SK-N-SH treated with all-trans-retinoic acid at 6 μM for 48 hours (cell line): ENCODE results near the gene ALPG.

Source experiments
- ARNTL ChIP-seq: fragments of 450-650 bp; formaldehyde crosslinking; IDR thresholded peaks from 2 replicates; pipeline ENCODE4 v1.5.0; 2020; ENCODE audit warnings: low read depth, mild to moderate bottlenecking, moderate library complexity, borderline replicate concordance
- ESRRG ChIP-seq: fragments of 250-450 bp; sonication (Bioruptor Pico); IDR thresholded peaks from 2 replicates; pipeline ENCODE4 v1.6.1; 2021; ENCODE audit warnings: mild to moderate bottlenecking
- ISL1 ChIP-seq: fragments of 250-450 bp; sonication (Bioruptor Pico); IDR thresholded peaks from 2 replicates; pipeline ENCODE4 v2.1.2; 2022; ENCODE audit warnings: mild to moderate bottlenecking, moderate library complexity
- PATZ1 ChIP-seq: fragments of 250-450 bp; sonication (Bioruptor Pico); IDR thresholded peaks from 2 replicates; pipeline ENCODE4 v1.8.0; 2020; ENCODE audit warnings: mild to moderate bottlenecking, moderate library complexity, borderline replicate concordance
- POU6F1 ChIP-seq: fragments of 250-450 bp; sonication (Bioruptor Pico); IDR thresholded peaks from 2 replicates; pipeline ENCODE4 v1.8.0; 2021; ENCODE audit warnings: low read depth, mild to moderate bottlenecking, moderate library complexity, borderline replicate concordance
- PPARA ChIP-seq: fragments of 250-450 bp; sonication (Bioruptor Pico); IDR thresholded peaks from 2 replicates; pipeline ENCODE4 v1.5.0; 2020; ENCODE audit warnings: mild to moderate bottlenecking, borderline replicate concordance
- ZFP30 ChIP-seq: fragments of 450-650 bp; formaldehyde crosslinking; IDR thresholded peaks from 2 replicates; pipeline ENCODE4 v1.5.0; 2022; ENCODE audit warnings: mild to moderate bottlenecking, moderate library complexity

GRCh38 chr2:232386740-232387450 lies 19.7 kb upstream of the ALPG start:
- no peak for TF ChIP-seq ESRRG (CRISPR knock-in tag)
- no peak for TF ChIP-seq PPARA (CRISPR knock-in tag)
- TF ChIP-seq ZFP30 (CRISPR knock-in tag) = no peak
- no peak for TF ChIP-seq PATZ1 (CRISPR knock-in tag)
- no peak for TF ChIP-seq ISL1 (CRISPR knock-in tag)
- TF ChIP-seq POU6F1 (CRISPR knock-in tag) = no peak
- TF ChIP-seq ARNTL (CRISPR knock-in tag) = no peak
